Measurements from ENCODE around the gene PTPDC1.

The PTPDC1 gene, protein sequence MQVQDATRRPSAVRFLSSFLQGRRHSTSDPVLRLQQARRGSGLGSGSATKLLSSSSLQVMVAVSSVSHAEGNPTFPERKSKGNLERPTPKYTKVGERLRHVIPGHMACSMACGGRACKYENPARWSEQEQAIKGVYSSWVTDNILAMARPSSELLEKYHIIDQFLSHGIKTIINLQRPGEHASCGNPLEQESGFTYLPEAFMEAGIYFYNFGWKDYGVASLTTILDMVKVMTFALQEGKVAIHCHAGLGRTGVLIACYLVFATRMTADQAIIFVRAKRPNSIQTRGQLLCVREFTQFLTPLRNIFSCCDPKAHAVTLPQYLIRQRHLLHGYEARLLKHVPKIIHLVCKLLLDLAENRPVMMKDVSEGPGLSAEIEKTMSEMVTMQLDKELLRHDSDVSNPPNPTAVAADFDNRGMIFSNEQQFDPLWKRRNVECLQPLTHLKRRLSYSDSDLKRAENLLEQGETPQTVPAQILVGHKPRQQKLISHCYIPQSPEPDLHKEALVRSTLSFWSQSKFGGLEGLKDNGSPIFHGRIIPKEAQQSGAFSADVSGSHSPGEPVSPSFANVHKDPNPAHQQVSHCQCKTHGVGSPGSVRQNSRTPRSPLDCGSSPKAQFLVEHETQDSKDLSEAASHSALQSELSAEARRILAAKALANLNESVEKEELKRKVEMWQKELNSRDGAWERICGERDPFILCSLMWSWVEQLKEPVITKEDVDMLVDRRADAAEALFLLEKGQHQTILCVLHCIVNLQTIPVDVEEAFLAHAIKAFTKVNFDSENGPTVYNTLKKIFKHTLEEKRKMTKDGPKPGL

DNA sequence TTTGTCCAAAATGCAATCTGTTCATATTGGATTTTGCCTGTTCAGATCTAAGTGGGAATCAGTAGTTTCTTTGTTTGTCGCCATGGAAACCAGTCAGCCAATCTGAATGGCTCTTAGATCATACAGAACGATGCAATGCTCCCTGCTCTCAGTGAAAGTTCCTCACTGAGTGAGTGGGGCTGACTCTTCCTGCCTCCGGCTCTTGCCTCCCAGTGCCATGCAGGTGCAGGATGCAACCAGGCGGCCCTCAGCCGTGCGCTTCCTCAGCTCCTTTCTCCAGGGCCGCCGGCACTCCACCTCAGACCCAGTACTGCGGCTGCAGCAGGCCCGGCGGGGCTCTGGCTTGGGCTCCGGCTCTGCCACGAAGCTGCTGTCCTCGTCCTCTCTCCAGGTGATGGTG is at the start of gene PTPDC1:
Gene PTPDC1 (plus strand): TSS at position 151 of the 400 bp plus-strand sequence. CDS start 67 bp downstream, at position 218.
- Histone ChIP-seq H3K4me3 (ENCODE audit: low read length) (peak within 1 kb of the TSS; percentile 41), H2AFZ (ENCODE audit: low read depth, low read length) (peak within 1 kb of the TSS; percentile 64), H3K4me1 (ENCODE audit: insufficient read depth, low read length) (peaks cover 28% of the 10 kb centered on the region), H3K27me3 (ENCODE audit: insufficient read depth, low read length) (no peaks in the 10 kb centered on the region), H3K36me3 (ENCODE audit: insufficient read depth, low read length) (peaks cover 8% of the 10 kb centered on the region), H3K9me3 (ENCODE audit: low read length) (no peaks in the 10 kb centered on the region)

DNA sequence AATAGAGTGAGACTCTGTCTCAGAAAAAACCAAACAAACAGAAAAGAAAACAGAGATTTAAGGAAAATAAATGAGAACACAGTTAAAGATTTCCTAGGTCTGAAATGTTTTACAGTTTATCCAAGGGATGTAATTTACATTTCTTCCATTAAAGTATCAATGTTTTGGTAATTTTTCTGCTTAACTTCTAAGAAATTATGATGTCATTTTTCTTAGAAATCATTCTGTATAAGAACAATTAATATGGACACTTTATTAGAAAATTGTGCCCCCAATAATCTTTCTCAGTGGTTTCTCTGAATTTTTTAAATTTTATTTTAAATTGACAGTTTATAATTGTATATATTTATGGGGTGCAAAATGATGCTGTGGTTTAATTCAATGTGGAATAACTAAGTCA is 49.8 kb upstream of the PTPDC1 start:
- H3K27me3 ChIP-seq (ENCODE audit: insufficient read depth, low read length) = no peaks in the 10 kb centered on the region

GRCh38 chr9:94039786-94040185 is 44.5 kb upstream of the PTPDC1 start:
- no peaks in the 10 kb centered on the region for H3K36me3 ChIP-seq (ENCODE audit: insufficient read depth, low read length)
- H3K27me3 ChIP-seq (ENCODE audit: insufficient read depth, low read length) = no peaks in the 10 kb centered on the region
- H3K4me1 ChIP-seq (ENCODE audit: insufficient read depth, low read length) = no peaks in the 10 kb centered on the region
- peaks cover 2% of the 10 kb centered on the region for H3K9me3 ChIP-seq (ENCODE audit: low read length)
- H3K4me3 ChIP-seq (ENCODE audit: low read length) = no peak overlapping the region
- no peak overlapping the region for H2AFZ ChIP-seq (ENCODE audit: low read depth, low read length)

More for the DNA sequence above, 49.8 kb upstream of the PTPDC1 start:
- H2AFZ ChIP-seq (ENCODE audit: low read depth, low read length) = no peak overlapping the region
- H3K4me1 ChIP-seq (ENCODE audit: insufficient read depth, low read length) = no peaks in the 10 kb centered on the region
- no peak overlapping the region for H3K4me3 ChIP-seq (ENCODE audit: low read length)
- H3K9me3 ChIP-seq (ENCODE audit: low read length) = peaks cover 2% of the 10 kb centered on the region
- H3K36me3 ChIP-seq (ENCODE audit: insufficient read depth, low read length) = no peaks in the 10 kb centered on the region

- no peaks in the 10 kb centered on the region for H3K9me3 ChIP-seq (ENCODE audit: low read length)
- no peak overlapping the region for H2AFZ ChIP-seq (ENCODE audit: low read depth, low read length)
- H3K4me1 ChIP-seq (ENCODE audit: insufficient read depth, low read length) = no peaks in the 10 kb centered on the region
- no peak overlapping the region for H3K4me3 ChIP-seq (ENCODE audit: low read length)
- no peaks in the 10 kb centered on the region for H3K36me3 ChIP-seq (ENCODE audit: insufficient read depth, low read length)
- H3K27me3 ChIP-seq (ENCODE audit: insufficient read depth, low read length) = no peaks in the 10 kb centered on the region
These were observed 41.5 kb upstream of the PTPDC1 start for GRCh38 chr9:94042516-94043360.

- H3K27me3 ChIP-seq (ENCODE audit: insufficient read depth, low read length) = no peaks in the 10 kb centered on the region
- H3K4me1 ChIP-seq (ENCODE audit: insufficient read depth, low read length) = no peaks in the 10 kb centered on the region
- H2AFZ ChIP-seq (ENCODE audit: low read depth, low read length) = no peak overlapping the region
- peaks cover 5% of the 10 kb centered on the region for H3K9me3 ChIP-seq (ENCODE audit: low read length)
- H3K36me3 ChIP-seq (ENCODE audit: insufficient read depth, low read length) = no peaks in the 10 kb centered on the region
- no peak overlapping the region for H3K4me3 ChIP-seq (ENCODE audit: low read length)
These were observed 29.5 kb upstream of the PTPDC1 start for GRCh38 chr9:94054716-94055115.

GRCh38 chr9:94056442-94056974 is 27.8 kb upstream of the PTPDC1 start:
- Histone ChIP-seq H3K27me3 (ENCODE audit: insufficient read depth, low read length) (no peaks in the 10 kb centered on the region), H2AFZ (ENCODE audit: low read depth, low read length) (no peak overlapping the region), H3K4me3 (ENCODE audit: low read length) (no peak overlapping the region), H3K9me3 (ENCODE audit: low read length) (peaks cover 6% of the 10 kb centered on the region), H3K4me1 (ENCODE audit: insufficient read depth, low read length) (no peaks in the 10 kb centered on the region), H3K36me3 (ENCODE audit: insufficient read depth, low read length) (no peaks in the 10 kb centered on the region)

DNA sequence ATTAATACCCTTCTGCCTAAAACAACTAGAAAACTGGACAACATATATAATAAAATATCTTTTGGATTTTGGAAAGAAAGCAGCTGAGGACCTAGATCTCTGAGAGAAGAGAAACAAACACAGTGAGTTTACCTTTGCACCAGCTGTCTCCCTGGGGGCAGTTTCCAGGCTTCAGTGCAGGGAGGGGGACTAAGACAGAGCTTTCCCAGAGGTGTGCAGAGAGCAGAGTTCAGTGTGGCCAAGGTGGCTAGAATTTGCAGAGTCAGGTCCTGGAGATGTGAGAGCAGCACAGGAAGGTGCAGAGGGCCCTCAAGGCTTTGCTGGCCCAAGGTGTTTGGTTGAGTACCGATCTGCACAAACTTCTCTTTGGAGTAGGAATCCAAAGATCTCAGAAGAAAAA is 26.3 kb upstream of the PTPDC1 start:
- no peaks in the 10 kb centered on the region for H3K36me3 ChIP-seq (ENCODE audit: insufficient read depth, low read length)
- H3K27me3 ChIP-seq (ENCODE audit: insufficient read depth, low read length) = no peaks in the 10 kb centered on the region
- no peak overlapping the region for H2AFZ ChIP-seq (ENCODE audit: low read depth, low read length)
- no peaks in the 10 kb centered on the region for H3K4me1 ChIP-seq (ENCODE audit: insufficient read depth, low read length)
- H3K9me3 ChIP-seq (ENCODE audit: low read length) = peaks cover 10% of the 10 kb centered on the region
- no peak overlapping the region for H3K4me3 ChIP-seq (ENCODE audit: low read length)

DNA sequence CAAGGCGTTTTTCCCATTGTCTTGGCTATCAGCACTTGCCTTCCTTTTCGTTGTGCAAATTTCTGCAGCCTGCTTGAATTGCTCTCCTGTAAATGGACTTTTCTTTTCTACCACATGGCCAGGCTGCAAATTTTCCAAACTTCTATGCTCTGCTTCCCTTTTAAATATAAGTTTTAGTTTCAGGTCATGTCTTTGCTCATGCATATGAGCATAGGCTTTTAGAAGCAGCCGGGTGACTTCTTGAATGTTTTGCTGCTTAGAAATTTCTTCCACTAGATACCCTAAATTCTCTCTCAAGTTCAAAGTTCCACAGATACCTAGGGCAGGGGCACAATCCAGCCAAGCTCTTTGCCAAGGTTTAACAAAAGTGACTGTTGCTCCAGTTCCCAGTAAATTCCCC is 22.4 kb upstream of the PTPDC1 start:
- Histone ChIP-seq H3K9me3 (ENCODE audit: low read length) (peaks cover 10% of the 10 kb centered on the region), H3K27me3 (ENCODE audit: insufficient read depth, low read length) (no peaks in the 10 kb centered on the region), H3K4me3 (ENCODE audit: low read length) (no peak overlapping the region), H3K36me3 (ENCODE audit: insufficient read depth, low read length) (no peaks in the 10 kb centered on the region), H3K4me1 (ENCODE audit: insufficient read depth, low read length) (no peaks in the 10 kb centered on the region), H2AFZ (ENCODE audit: low read depth, low read length) (no peak overlapping the region)

DNA sequence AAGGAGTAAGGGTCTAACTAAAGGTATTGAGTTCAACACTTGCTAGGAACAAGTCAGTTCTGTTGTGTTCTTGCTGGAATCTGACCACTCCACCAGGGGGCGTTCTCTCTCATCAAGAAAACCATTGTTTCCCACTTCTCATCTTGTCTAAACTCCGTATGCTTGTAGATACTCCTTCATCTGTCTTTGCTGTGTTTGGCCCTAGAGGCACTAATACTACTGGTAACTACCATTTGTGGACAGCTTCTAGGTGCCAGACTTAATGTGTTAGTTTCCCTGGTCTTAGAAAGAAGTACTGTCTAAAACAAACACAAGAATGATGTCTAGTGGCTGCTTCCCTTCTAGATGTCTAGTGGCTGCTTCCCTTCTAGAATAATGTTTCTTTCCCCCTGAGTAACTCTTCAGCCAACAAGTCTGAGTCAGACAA is 18.7 kb upstream of the PTPDC1 start:
- Histone ChIP-seq H3K36me3 (ENCODE audit: insufficient read depth, low read length) (peaks cover 2% of the 10 kb centered on the region), H3K9me3 (ENCODE audit: low read length) (peaks cover 10% of the 10 kb centered on the region), H3K4me1 (ENCODE audit: insufficient read depth, low read length) (no peaks in the 10 kb centered on the region), H3K4me3 (ENCODE audit: low read length) (no peak overlapping the region), H2AFZ (ENCODE audit: low read depth, low read length) (no peak overlapping the region), H3K27me3 (ENCODE audit: insufficient read depth, low read length) (no peaks in the 10 kb centered on the region)

GRCh38 chr9:94068257-94068656 is 16.0 kb upstream of the PTPDC1 start:
- H3K27me3 ChIP-seq (ENCODE audit: insufficient read depth, low read length) = no peaks in the 10 kb centered on the region
- H2AFZ ChIP-seq (ENCODE audit: low read depth, low read length) = no peak overlapping the region
- peaks cover 5% of the 10 kb centered on the region for H3K9me3 ChIP-seq (ENCODE audit: low read length)
- peaks cover 2% of the 10 kb centered on the region for H3K36me3 ChIP-seq (ENCODE audit: insufficient read depth, low read length)
- no peaks in the 10 kb centered on the region for H3K4me1 ChIP-seq (ENCODE audit: insufficient read depth, low read length)
- H3K4me3 ChIP-seq (ENCODE audit: low read length) = no peak overlapping the region

- H3K4me3 ChIP-seq (ENCODE audit: low read length) = no peak overlapping the region
- H3K4me1 ChIP-seq (ENCODE audit: insufficient read depth, low read length) = peaks cover 4% of the 10 kb centered on the region
- peaks cover 5% of the 10 kb centered on the region for H3K9me3 ChIP-seq (ENCODE audit: low read length)
- H3K27me3 ChIP-seq (ENCODE audit: insufficient read depth, low read length) = no peaks in the 10 kb centered on the region
- no peak overlapping the region for H2AFZ ChIP-seq (ENCODE audit: low read depth, low read length)
- H3K36me3 ChIP-seq (ENCODE audit: insufficient read depth, low read length) = no peaks in the 10 kb centered on the region
These were observed 7.7 kb upstream of the PTPDC1 start for GRCh38 chr9:94076557-94076956.

GRCh38 chr9:94078086-94078485 is 6.2 kb upstream of the PTPDC1 start:
- Histone ChIP-seq H3K4me3 (ENCODE audit: low read length) (no peak overlapping the region), H3K4me1 (ENCODE audit: insufficient read depth, low read length) (peaks cover 10% of the 10 kb centered on the region), H2AFZ (ENCODE audit: low read depth, low read length) (no peak overlapping the region), H3K27me3 (ENCODE audit: insufficient read depth, low read length) (no peaks in the 10 kb centered on the region), H3K36me3 (ENCODE audit: insufficient read depth, low read length) (no peaks in the 10 kb centered on the region), H3K9me3 (ENCODE audit: low read length) (no peaks in the 10 kb centered on the region)
